SH-SY5Y (cell line): Measurements from ENCODE around the gene MARCHF10.

Experiments
- GATA2 ChIP-seq: IDR thresholded peaks from 2 replicates; pipeline ENCODE4 v1.6.1; 2011; ENCODE audit warnings: mild to moderate bottlenecking, low read depth, low read length
- GATA3 ChIP-seq: IDR thresholded peaks from 2 replicates; pipeline ENCODE4 v1.6.1; 2011; ENCODE audit warnings: low read depth, mild to moderate bottlenecking, low read length, moderate library complexity

GRCh38 chr17:62738281-62738680, 69.8 kb downstream of the MARCHF10 start:
- no peak for TF ChIP-seq GATA2
- TF ChIP-seq GATA3: no peak
